ENCODE results near the gene CPNE7. TPM values are rescaled to one million over a fixed set of nuclear protein-coding genes. Genes with fewer than 3 reads are reported as not detected.

The CPNE7 gene
- polyA plus RNA-seq, 3 donors from 2014 or later: 1.9 to 5.1 TPM; not detected in 1

DNA sequence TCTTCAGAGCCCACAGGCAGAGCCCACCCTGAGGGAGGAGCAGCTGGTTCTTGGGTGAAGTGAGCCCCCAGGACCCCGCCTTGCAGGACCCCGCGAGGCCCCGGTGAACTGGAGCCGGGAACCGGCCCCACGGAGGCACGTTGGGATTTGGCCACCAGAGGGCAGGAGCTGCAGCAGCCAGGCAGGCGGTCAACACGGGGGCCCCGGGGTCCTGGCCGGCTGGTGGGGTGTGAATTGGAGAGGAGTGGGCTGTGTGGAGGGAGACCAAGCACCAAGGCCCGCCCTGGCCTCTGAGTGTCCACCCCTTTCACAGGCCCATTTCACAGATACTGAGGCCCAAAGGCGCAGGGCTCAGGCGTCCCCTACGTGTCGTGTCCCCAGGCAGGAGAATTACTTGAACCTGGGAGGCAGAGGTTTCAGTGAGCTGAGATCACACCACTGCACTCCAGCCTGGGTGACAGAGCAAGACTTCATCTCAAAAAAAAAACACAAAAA lies 40.1 kb downstream of the CPNE7 start:
- H3K27me3 Mint-ChIP-seq (ENCODE audit: low read depth in 3 of 3): peaks cover 4 to 5% (median 5%) of the 10 kb centered on the region in 3 donors

DNA sequence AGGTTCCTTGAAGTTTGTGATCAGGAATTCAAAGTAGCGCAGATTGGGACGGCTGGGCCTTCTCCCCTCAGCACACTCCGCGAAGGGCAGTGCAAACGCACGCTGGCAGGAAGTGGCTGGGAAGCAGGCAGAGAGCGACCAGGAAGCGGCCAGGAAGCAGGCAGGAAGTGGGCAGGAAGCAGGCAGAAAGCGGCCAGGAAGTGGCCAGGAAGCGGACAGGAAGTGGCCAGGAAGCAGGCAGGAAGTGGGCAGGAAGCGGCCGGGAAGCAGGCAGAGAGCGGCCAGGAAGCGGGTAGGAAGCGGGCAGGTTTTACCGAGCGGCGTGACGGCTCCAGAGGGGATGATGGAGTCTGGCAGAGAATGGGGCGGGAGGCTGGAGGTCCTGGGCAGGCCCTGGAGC lies 41.1 kb downstream of the CPNE7 start:
- peak overlapping the region in 3 of 5 donors; percentile 5 to 52 (median 42) for H3K4me3 Mint-ChIP-seq
- peak overlapping the region; percentile 79 to 96 (median 92) for H3K27ac Mint-ChIP-seq
- peaks cover 11% of the 10 kb centered on the region in 2 donors for H3K4me1 Mint-ChIP-seq
- H3K27me3 Mint-ChIP-seq (ENCODE audit: low read depth in 3 of 3): peaks cover 5 to 6% (median 5%) of the 10 kb centered on the region in 3 donors
- peak in 2 of 3 donors; percentile 23 to 27 for DNase-seq
- no peaks in the 10 kb centered on the region for H3K36me3 Mint-ChIP-seq
- H3K9me3 Mint-ChIP-seq: peaks cover 0 to 5% (median 0%) of the 10 kb centered on the region in 6 donors

More for the DNA sequence above, 40.1 kb downstream of the CPNE7 start:
- Mint-ChIP-seq H3K9me3 (peaks cover 0 to 5% (median 0%) of the 10 kb centered on the region in 6 donors), H3K4me1 (peaks cover 11% of the 10 kb centered on the region in 2 donors), H3K36me3 (no peaks in the 10 kb centered on the region), H3K27ac (no peak overlapping the region), H3K4me3 (no peak overlapping the region)
- DNase-seq: peak in 2 of 3 donors; percentile 22 to 23

DNA sequence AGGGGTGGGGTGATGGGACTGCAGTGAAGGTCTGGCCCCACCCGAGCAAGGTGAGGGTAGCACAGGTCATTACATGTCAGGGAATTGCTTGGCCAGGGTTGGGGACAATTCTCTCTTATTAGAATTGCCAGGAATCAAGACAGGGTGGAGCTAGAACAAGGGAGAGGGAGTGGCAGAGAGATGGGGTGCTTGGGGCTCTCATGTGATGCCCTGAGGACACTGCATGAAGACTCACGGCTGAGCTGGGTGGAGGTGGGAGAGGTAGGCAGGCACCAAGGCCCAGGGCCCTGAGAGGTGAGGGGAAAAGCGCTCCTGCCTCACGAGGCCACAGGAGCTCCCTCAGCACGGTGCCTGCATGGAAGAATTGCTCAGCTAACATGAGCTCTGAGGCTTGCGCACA lies 41.5 kb downstream of the CPNE7 start:
- peak overlapping the region; percentile 79 to 96 (median 90) for H3K27ac Mint-ChIP-seq
- no peak overlapping the region for H3K4me3 Mint-ChIP-seq
- peaks cover 11% of the 10 kb centered on the region in 2 donors for H3K4me1 Mint-ChIP-seq
- no peak for DNase-seq
- H3K36me3 Mint-ChIP-seq: no peaks in the 10 kb centered on the region
- peaks cover 5 to 7% (median 6%) of the 10 kb centered on the region in 3 donors for H3K27me3 Mint-ChIP-seq (ENCODE audit: low read depth in 3 of 3)
- peaks cover 0 to 5% (median 0%) of the 10 kb centered on the region in 6 donors for H3K9me3 Mint-ChIP-seq

DNA sequence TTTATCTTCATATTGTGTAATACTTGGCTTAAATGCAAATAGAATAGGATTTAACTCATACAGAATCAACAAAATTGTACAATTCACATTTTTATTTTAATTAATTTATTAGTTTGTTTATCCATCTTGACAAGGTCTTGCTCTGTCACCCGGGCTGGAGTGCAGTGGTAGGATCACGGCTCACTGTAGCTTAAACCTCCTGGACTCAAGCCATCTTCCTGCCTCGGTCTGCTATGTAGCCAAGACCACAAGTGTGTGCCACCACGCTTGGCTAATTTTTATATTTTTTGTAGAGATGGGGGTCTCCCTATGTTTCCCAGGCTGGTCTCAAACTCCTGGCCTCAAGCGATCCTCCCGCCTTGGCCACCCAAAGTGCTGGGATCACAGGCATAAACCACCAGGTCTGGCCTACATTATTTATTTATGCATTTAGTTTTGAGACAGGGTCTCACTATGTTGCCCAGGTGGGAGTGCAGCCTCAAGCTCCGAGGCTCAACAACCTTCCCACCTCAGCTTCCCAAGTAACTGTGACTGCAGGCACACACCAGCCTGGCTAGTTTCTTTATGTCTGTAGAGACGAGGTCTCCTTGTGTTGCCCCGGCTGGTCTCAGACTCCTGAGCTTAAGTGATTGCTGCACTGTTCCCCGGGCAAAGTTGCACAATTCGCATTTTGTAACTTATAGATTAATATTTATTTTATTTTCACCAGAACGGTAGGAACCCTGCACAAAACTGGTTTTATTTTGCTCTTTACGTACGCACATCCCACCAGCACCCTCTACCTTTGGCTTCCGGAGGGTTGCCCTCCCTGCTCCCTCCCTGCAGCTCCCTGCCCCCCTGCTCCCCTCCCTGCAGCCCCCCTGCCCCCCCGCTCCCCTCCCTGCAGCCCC lies 42.8 kb downstream of the CPNE7 start:
- H3K9me3 Mint-ChIP-seq: peaks cover 0 to 5% (median 0%) of the 10 kb centered on the region in 6 donors
- H3K27me3 Mint-ChIP-seq (ENCODE audit: low read depth in 3 of 3): peaks cover 3 to 7% (median 5%) of the 10 kb centered on the region in 3 donors
- H3K4me1 Mint-ChIP-seq: peaks cover 11% of the 10 kb centered on the region in 2 donors
- no peak overlapping the region for H3K27ac Mint-ChIP-seq
- no peaks in the 10 kb centered on the region for H3K36me3 Mint-ChIP-seq
- DNase-seq: no peak
- H3K4me3 Mint-ChIP-seq: no peak overlapping the region

DNA sequence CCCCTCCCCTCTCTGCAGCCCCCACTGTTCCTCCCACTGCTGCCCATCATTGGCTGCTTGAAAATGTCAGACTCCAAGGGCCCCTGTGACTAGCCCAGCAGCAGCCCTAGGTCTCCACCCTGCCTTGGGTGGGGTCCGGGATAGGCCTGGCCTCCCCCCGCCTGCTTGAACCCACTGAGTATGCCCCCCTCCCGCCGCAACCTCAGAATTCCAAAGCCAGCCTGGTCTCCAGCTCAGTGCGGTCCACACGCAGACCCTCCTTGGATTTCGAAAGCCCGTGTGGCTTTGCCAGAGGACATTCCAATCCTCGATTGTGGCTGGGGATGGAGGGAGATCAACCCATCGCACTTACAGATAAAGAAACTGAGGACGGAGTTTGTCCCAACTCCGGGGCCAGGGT lies 44.3 kb downstream of the CPNE7 start:
- no peak overlapping the region for H3K27ac Mint-ChIP-seq
- H3K36me3 Mint-ChIP-seq: no peaks in the 10 kb centered on the region
- peaks cover 0 to 5% (median 0%) of the 10 kb centered on the region in 6 donors for H3K9me3 Mint-ChIP-seq
- no peak overlapping the region for H3K4me3 Mint-ChIP-seq
- peaks cover 3 to 8% (median 7%) of the 10 kb centered on the region in 3 donors for H3K27me3 Mint-ChIP-seq (ENCODE audit: low read depth in 3 of 3)
- no peak for DNase-seq
- H3K4me1 Mint-ChIP-seq: peaks cover 9 to 11% of the 10 kb centered on the region in 2 donors

DNA sequence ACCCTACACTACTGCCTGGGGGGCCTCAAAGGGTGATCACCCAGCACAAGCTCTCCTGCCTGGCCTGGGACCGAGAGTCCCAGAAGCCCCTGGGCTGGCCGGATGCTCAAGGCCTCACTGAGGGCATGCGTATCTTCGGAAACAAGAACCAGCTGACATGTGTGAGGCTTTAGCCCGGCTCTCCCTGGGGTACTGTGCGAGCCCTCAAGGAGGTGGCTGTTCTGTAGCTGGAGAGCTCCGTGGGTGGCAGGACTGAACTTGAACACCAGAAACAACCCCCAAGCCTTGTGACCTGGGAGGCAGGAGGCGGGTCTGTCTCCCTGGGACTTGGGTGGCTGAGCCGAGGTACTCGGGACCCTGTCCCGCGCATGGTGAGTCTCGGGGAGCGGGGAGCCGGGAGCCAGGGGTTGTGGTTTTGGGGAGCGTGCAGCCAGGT lies 44.9 kb downstream of the CPNE7 start:
- peaks cover 3 to 10% (median 8%) of the 10 kb centered on the region in 3 donors for H3K27me3 Mint-ChIP-seq (ENCODE audit: low read depth in 3 of 3)
- peaks cover 8 to 11% of the 10 kb centered on the region in 2 donors for H3K4me1 Mint-ChIP-seq
- DNase-seq: no peak
- peaks cover 0 to 5% (median 0%) of the 10 kb centered on the region in 6 donors for H3K9me3 Mint-ChIP-seq
- no peaks in the 10 kb centered on the region for H3K36me3 Mint-ChIP-seq
- H3K4me3 Mint-ChIP-seq: no peak overlapping the region
- no peak overlapping the region for H3K27ac Mint-ChIP-seq

DNA sequence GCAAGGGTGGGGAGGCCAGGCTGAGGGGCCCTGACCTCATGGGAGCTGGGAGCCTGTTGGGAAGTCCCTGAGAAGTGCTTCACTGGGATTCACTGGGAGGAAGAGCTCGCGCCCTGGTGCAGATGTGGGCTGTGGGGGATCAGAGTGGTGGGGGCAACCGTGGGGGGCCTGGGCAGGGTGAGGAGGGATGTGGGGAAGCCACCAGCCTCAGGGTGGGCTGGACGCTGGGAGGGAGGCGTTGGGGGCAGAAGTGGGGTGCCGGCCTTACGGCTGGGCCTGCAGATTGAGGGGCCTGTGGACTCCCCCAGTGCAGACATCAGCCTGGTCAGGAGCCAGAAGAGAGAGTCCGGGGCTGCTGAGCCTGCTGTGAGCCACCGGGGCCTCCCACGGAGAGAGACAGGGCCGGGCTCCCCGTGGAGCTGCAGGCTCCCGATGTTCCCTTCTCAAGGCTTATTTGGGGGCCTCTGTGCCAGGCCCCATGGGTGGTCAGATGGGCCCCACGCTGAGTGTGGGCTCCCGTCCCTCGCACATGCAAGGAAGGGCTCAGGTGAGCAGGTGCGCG lies 45.7 kb downstream of the CPNE7 start:
- H3K4me1 Mint-ChIP-seq: peaks cover 8 to 11% of the 10 kb centered on the region in 2 donors
- no peak for DNase-seq
- peaks cover 3 to 11% (median 8%) of the 10 kb centered on the region in 3 donors for H3K27me3 Mint-ChIP-seq (ENCODE audit: low read depth in 3 of 3)
- H3K4me3 Mint-ChIP-seq: no peak overlapping the region
- H3K36me3 Mint-ChIP-seq: no peaks in the 10 kb centered on the region
- peaks cover 0 to 5% (median 0%) of the 10 kb centered on the region in 6 donors for H3K9me3 Mint-ChIP-seq
- no peak overlapping the region for H3K27ac Mint-ChIP-seq

DNA sequence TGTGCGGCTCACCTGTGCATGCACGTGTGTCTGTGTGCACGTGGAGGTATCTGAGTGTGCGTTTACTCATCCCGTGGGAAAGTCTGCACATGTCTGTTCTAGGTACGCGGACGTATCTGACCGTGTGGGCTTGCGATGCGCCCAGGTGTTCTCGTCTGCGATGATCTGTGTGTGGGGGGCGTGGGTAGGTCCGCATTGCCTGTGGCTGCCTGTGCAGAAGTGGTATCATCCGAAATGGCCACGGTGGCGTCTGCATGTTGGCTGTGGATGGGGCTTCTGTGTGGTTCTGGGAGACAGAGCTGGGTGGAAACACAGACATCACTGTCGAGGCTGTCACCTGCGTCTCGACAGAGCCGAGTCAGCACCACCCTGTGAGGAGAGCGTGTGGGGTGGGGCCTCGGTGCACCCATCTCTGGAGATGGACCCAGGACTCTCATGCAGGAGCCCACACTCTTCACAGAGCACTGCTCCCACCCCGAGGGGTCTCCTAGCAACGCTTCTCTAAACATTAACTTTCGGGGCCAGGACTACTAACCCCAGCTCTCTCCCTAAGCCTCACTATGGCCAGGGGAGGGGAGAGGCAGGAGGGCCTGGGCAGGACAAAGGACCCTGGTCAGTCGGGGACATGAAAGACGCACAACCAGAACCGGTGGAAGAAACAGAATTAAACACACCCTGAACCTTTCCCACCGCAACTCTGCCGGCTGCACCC lies 46.3 kb downstream of the CPNE7 start:
- Mint-ChIP-seq H3K36me3 (no peaks in the 10 kb centered on the region), H3K4me1 (peaks cover 4% of the 10 kb centered on the region in 2 donors), H3K27me3 (ENCODE audit: low read depth in 3 of 3) (peaks cover 3 to 8% (median 3%) of the 10 kb centered on the region in 3 donors), H3K9me3 (peaks cover 0 to under 1% (median 0%) of the 10 kb centered on the region in 6 donors), H3K27ac (no peak overlapping the region), H3K4me3 (no peak overlapping the region)
- no peak for DNase-seq

DNA sequence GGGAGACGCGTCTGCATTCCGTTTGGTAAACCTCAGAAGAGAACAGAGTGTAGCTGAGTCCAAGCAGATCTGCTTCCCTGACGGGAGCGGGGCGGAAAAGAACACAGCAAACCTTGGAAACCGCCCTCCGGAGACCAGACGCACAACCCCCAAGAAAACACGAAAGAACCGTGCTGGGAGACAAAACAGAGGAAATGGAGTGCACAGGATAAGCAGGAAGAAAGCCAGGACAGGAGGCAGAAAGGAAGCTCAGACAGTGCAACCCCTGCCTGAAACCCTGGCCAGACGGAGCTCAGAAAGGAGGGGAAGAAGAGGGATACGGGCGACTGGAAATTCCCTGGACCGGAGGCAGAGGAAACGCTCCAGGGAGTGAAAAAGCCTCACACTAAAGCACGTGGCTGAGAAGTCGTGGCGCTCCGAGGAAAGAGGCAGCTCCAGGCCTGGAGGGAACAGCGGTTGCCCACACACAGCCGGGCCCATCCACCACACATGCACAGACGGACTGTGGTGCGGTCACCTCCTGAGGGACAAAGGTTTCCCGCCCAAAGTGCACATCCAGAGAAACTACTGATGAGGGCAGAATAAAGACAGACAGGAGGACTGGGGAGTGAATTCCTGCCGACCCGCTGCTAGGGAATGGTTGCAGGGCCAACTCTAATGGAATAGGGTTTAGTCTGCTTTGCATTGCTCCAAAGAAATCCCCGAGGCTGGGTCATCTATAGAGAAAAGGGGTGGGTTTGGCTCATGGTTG lies 48.1 kb downstream of the CPNE7 start:
- Mint-ChIP-seq H3K36me3 (no peaks in the 10 kb centered on the region), H3K27ac (no peak overlapping the region), H3K4me3 (no peak overlapping the region), H3K9me3 (no peaks in the 10 kb centered on the region), H3K4me1 (no peaks in the 10 kb centered on the region), H3K27me3 (ENCODE audit: low read depth in 3 of 3) (peaks cover 3 to 6% (median 3%) of the 10 kb centered on the region in 3 donors)
- DNase-seq: no peak

DNA sequence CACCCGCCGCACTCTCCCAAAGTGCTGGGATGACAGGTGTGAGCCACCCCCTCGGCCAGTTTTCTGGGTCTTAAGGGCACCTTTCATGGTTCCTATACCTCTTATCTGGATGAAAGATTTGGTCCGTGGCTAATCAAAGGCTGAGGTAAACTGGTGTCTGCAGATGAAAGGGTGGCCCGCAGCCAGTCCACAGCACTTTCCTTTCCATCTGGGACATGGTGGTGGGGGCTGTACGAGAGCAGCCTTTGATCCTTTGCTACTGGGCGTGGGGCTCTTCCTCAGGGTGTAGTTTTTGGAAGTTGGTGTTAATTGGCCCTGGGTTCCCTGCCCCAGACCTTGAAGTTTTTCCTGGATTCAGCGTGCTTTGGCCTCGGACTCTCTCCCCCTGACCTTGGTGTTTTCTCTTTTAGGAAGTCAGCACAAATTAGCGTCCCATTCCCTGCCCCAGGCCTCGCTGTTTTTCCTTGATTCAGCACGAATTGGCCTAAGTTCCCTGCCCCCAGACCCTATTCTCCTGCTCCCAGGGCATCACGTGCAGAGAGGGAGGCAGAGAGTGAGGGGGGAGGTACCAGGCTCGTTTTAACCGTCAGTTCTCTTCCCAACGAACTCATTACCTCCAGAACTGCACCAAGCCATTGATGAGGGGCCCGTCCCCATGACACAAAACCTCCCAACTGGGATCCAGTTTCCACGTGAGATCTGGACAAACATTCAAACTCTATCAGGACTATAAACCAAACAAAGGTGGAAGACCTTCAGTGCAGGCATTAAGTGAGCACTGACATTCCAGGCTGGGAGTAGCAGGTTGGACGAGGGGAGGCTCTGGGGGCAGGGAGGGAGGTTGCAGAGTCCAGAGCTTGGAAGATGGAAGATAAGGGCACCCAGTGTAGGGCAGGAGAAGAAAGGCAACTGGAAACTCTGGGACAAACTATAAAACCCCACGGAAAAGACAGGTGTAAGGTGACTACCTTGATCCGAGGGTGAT lies 49.5 kb downstream of the CPNE7 start:
- no peak overlapping the region for H3K4me3 Mint-ChIP-seq
- peaks cover 3 to 6% (median 3%) of the 10 kb centered on the region in 3 donors for H3K27me3 Mint-ChIP-seq (ENCODE audit: low read depth in 3 of 3)
- H3K36me3 Mint-ChIP-seq: no peaks in the 10 kb centered on the region

DNA sequence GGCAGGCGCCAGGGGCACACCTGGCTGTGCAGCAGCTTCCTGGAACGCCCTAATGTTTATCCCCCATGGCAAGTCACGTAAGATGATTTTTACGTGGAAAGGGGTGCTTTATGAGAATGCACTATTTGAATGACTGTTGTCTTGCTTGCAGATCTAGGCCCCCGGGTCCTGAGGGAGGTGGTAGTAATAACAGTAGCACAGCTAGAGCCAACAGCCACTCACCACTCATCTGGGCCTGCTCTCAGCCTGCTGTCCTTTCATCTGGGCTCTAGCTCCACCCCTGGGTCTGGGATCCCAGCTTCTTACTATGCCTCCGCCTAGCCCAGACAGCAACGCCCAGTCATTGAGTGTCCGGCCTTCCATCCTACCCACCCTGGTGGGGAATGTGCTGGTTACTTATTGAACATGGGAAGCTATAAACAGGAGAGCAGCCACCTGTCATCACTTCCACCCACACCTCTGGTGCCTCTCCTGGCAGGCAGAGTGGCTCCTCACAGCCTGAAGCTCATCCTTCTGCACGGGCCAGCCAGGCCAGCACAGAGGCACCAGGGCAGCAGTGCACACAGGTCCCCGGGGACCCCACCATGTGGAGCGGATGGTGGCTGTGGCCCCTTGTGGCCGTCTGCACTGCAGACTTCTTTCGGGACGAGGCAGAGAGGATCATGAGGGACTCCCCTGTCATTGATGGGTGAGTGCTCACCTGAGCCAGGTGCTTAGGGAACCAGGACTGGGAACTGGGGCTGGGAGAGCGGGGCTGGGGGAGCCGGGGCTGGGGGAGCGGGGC lies 54.5 kb downstream of the CPNE7 start:
- H3K27ac Mint-ChIP-seq: no peak overlapping the region
- no peaks in the 10 kb centered on the region for H3K36me3 Mint-ChIP-seq
- no peak for DNase-seq
- H3K4me1 Mint-ChIP-seq: no peaks in the 10 kb centered on the region
- H3K27me3 Mint-ChIP-seq (ENCODE audit: low read depth in 3 of 3): peaks cover 0 to 3% (median 2%) of the 10 kb centered on the region in 3 donors
- H3K4me3 Mint-ChIP-seq: no peak overlapping the region
- H3K9me3 Mint-ChIP-seq: no peaks in the 10 kb centered on the region

More for the DNA sequence above, 49.5 kb downstream of the CPNE7 start:
- Mint-ChIP-seq H3K9me3 (no peaks in the 10 kb centered on the region), H3K4me1 (no peaks in the 10 kb centered on the region), H3K27ac (peak overlapping the region in 1 of 6 donors; percentile 34)
- DNase-seq: no peak

Measured in immature natural killer cell (primary cell).